ENCODE measurements around the gene POLR1E.

POLR1E gene

GRCh38 chr9:37528652-37529471 lies 43.1 kb downstream of the POLR1E start:
- in situ Hi-C loops (cut with MboI; ENCODE audit: low sequenced_read_pairs) = no loop called here

GRCh38 chr9:37531699-37532098 lies 46.0 kb downstream of the POLR1E start:
- in situ Hi-C loops (cut with MboI; ENCODE audit: low sequenced_read_pairs) = no loop called here

GRCh38 chr9:37534412-37534811 lies 48.7 kb downstream of the POLR1E start:
- in situ Hi-C loops (cut with MboI; ENCODE audit: low sequenced_read_pairs) = no loop called here

- in situ Hi-C loops (cut with MboI; ENCODE audit: low sequenced_read_pairs) = no loop called here
Observed at GRCh38 chr9:37534901-37535300, 49.2 kb downstream of the POLR1E start.

- in situ Hi-C loops (cut with MboI; ENCODE audit: low sequenced_read_pairs) = no loop called here
Observed at GRCh38 chr9:37538099-37538498, 52.4 kb downstream of the POLR1E start.

GRCh38 chr9:37539634-37540033 lies 53.9 kb downstream of the POLR1E start:
- in situ Hi-C loops (cut with MboI; ENCODE audit: low sequenced_read_pairs) = no loop called here

- in situ Hi-C loops (cut with MboI; ENCODE audit: low sequenced_read_pairs) = no loop called here
Observed at GRCh38 chr9:37540634-37541033, 54.9 kb downstream of the POLR1E start.

GRCh38 chr9:37541465-37541864 lies 55.7 kb downstream of the POLR1E start:
- in situ Hi-C loops (cut with MboI; ENCODE audit: low sequenced_read_pairs) = no loop called here

GRCh38 chr9:37542488-37542887 lies 56.7 kb downstream of the POLR1E start:
- in situ Hi-C loops (cut with MboI; ENCODE audit: low sequenced_read_pairs) = no loop called here

GRCh38 chr9:37542895-37543294 lies 57.1 kb downstream of the POLR1E start:
- in situ Hi-C loops (cut with MboI; ENCODE audit: low sequenced_read_pairs) = no loop called here

- in situ Hi-C loops (cut with MboI; ENCODE audit: low sequenced_read_pairs) = no loop called here
Observed at GRCh38 chr9:37543468-37543867, 57.7 kb downstream of the POLR1E start.

- in situ Hi-C loops (cut with MboI; ENCODE audit: low sequenced_read_pairs) = no loop called here
Observed at GRCh38 chr9:37547328-37547878, 61.7 kb downstream of the POLR1E start.

- in situ Hi-C loops (cut with MboI; ENCODE audit: low sequenced_read_pairs) = no loop called here
Observed at GRCh38 chr9:37549527-37549926, 63.8 kb downstream of the POLR1E start.

- in situ Hi-C loops (cut with MboI; ENCODE audit: low sequenced_read_pairs) = no loop called here
Observed at GRCh38 chr9:37550781-37551180, 65.0 kb downstream of the POLR1E start.

GRCh38 chr9:37551468-37551867 lies 65.7 kb downstream of the POLR1E start:
- in situ Hi-C loops (cut with MboI; ENCODE audit: low sequenced_read_pairs) = no loop called here

- in situ Hi-C loops (cut with MboI; ENCODE audit: low sequenced_read_pairs) = no loop called here
Observed at GRCh38 chr9:37551888-37552287, 66.1 kb downstream of the POLR1E start.

All from HL-60/S4 (cell line).